Stimulated activated CD8-positive, alpha-beta memory T cell treated with anti-CD3 and anti-CD28 coated beads, Interleukin-12 subunit alpha, Interleukin-12 subunit beta, amount 100 ng/mL, for 24 hours (primary cell): ENCODE results near the gene HGD.

Experiments
- DNase-seq: peaks from one replicate; pipeline ENCODE4 v3.0.0-alpha.2; 2020; ENCODE audit errors: extremely low read depth

HGD gene

DNA sequence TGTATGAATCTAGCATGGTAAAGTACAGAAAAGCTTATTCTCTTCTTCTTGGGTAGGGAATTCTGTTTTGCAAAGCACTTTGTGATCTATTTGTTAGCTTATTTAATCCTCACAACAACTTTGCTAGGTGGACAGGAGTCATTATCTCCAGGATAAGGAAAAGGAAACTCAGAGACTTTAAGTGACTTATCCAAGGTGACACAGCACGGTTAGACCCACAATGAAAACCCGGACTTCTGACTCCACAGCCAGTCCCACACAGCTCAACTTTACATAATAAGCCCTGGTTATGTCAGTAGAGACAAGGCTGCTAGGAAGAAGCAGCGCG lies 86.3 kb downstream of the HGD start:
- no peak for DNase-seq

GRCh38 chr3:120587332-120587975 lies 94.6 kb downstream of the HGD start:
- DNase-seq, result no peak
